ENCODE data around the gene GRIP1.

DNA sequence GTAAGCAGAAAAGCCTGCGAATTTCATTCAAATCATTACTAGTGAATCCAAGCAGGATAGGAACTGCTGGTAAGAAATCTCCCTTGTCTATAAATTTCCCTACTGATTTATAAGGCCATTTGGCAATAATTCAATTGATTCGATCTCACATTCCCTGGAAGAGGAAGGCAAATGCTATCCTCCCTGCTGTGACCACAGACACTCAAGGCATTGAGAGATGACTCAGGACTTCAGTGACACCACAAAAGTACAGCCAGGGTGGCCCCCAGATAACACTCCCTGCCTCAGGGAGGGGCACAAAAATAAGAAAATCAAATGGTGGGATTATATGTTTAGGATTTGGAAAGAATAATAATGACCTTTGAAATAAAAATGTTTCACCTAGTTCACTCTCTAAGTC, 162.7 kb downstream of the GRIP1 start:
- TF ChIP-seq POLR2A (IDR thresholded peaks at IDR 0.05; ENCODE audit: low read depth, low read length) (no peak), TAF1 (IDR thresholded peaks at IDR 0.05; ENCODE audit: low read depth, low read length) (no peak), POU2F2 (IDR thresholded peaks at IDR 0.05; ENCODE audit: low read depth, low read length) (no peak)

All from GM12891 (cell line).